Kidney epithelial cell (primary cell): Measurements from ENCODE around the gene ALKBH6. TPM values are rescaled to one million over a fixed set of nuclear protein-coding genes. Genes with fewer than 3 reads are reported as not detected.

Source experiments
- DNase-seq: peaks from one replicate; pipeline ENCODE4 v3.0.0-alpha.2; 2010; ENCODE audit warnings: low read depth
- H3K27me3 ChIP-seq: 2 replicates; pipeline ENCODE4 v1.6.0; 2011; ENCODE audit warnings: low read length; ENCODE audit not compliant: control insufficient read depth, insufficient read depth
- H3K36me3 ChIP-seq: 2 replicates; pipeline ENCODE4 v1.5.1; 2011; ENCODE audit warnings: low read length; ENCODE audit not compliant: control insufficient read depth, insufficient read depth
- H3K4me3 ChIP-seq: 2 replicates; pipeline ENCODE4 v1.5.1; 2011; ENCODE audit warnings: low read depth, mild to moderate bottlenecking, control low read depth, low read length
- CTCF ChIP-seq: IDR thresholded peaks from 2 replicates; pipeline ENCODE4 v1.5.1; 2011; ENCODE audit warnings: mild to moderate bottlenecking, moderate library complexity, low read length, control low read depth, inconsistent platforms; ENCODE audit not compliant: insufficient read depth, poor library complexity, severe bottlenecking
- total RNA-seq: library from RNA; depleted of rRNA; stranded (reverse); fragments of >200 nt; gene quantifications from 2 replicates; pipeline ENCODE4 v1.2.3, GENCODE V29; 2015

The ALKBH6 gene
- total RNA-seq, 1 donor from 2014 or later: 22.4 TPM

DNA sequence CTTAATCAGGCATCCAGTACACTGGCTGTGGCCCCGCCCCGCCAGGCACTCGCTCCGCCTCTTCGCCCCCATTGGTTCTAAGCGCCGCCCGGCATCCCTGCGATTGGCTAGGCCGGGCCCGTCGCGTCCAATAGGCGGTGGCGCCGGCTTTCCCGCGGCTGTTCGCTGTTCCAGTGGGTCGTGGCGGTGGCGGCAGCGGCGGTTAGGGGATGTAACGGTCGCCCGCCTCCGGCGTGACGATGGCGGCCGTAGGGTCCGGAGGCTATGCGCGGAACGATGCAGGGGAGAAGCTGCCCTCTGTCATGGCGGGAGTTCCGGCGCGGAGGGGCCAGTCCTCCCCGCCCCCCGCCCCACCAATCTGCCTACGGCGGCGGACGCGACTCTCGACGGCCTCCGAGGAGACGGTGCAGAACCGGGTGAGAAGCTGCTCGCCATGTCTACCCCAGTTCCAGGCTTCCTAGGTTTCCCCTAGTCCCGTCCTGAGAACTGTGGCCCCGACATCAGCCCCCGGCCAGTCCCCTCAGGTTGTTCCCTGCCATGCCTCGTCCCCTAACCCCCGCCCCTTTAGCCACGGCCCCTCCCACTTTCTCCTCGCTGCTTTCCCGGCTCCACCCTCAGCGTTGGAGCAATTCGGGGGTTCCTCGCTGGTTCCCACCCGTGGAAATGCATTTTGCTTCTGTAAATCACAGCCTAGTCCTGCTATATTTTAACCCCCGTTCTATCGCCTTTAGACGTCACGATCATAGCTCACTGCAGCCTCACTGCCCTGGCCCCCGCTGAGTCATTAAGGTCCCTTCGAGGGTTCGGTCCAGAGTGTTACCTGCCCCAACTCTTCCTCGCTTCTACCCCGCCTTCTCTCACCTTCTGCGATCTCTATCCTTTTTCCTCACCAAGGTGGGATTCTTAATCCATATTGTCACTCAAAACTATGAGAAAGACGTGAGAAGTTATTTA, 41.0 kb upstream of the ALKBH6 start, which contains the start of gene WDR62:
WDR62 (plus strand) TSS at position 165 of the 954 bp plus-strand sequence; CDS start at position 240, 75 bp downstream.
- H3K27me3 ChIP-seq: no peaks in the 10 kb centered on the region
- peak within 1 kb of the TSS; percentile 83 for H3K4me3 ChIP-seq
- DNase-seq: peak; percentile 54
- H3K36me3 ChIP-seq: no peaks in the 10 kb centered on the region
- no peak for TF ChIP-seq CTCF

DNA sequence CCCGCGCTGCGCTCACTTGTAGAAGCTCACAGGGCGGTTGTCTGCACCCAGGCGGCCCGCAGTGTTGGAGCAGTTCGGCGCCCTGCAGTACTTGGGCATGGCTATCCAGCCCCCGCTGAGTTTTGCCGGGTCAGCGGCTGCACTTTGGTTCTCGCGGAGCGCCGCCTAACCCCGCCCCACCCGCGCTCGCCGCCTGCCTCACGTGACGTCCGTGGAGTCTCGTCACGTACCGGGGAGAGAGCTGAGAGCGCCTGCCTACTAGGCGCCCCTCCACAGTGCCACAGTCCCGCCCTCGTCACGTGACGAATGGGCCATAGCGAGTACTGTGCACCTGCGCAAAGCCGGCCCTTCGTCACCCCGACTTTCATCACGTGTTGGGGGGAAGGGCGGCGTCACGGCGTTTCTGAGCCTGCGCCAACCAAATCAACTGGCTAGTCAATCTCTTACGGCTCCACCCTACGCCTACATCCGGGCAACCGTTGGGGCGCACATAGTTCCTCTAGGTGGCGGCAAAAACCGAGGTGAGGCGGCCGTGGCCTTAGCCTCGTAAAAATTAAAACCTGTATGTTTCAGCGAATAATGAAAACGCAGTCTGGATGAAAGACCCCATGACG, 40.2 kb upstream of the ALKBH6 start, which contains the start of gene THAP8:
THAP8 (minus strand) TSS at position 167 of the 614 bp plus-strand sequence; CDS start at position 99, 68 bp downstream.
- Histone ChIP-seq H3K36me3 (no peaks in the 10 kb centered on the region), H3K4me3 (peak within 1 kb of the TSS; percentile 83), H3K27me3 (no peaks in the 10 kb centered on the region)
- DNase-seq: peak; percentile 95
- TF ChIP-seq CTCF: peak; percentile 55

GRCh38 chr19:36051637-36052036, 37.6 kb upstream of the ALKBH6 start:
- Histone ChIP-seq H3K4me3 (no peak overlapping the region), H3K27me3 (no peaks in the 10 kb centered on the region), H3K36me3 (no peaks in the 10 kb centered on the region)
- no peak for DNase-seq
- no peak for TF ChIP-seq CTCF

- peak; percentile 69 for TF ChIP-seq CTCF
- H3K4me3 ChIP-seq: no peak overlapping the region
- H3K36me3 ChIP-seq: no peaks in the 10 kb centered on the region
- DNase-seq: no peak
- no peaks in the 10 kb centered on the region for H3K27me3 ChIP-seq
Measured at GRCh38 chr19:36051236-36051635, 37.2 kb upstream of the ALKBH6 start.

DNA sequence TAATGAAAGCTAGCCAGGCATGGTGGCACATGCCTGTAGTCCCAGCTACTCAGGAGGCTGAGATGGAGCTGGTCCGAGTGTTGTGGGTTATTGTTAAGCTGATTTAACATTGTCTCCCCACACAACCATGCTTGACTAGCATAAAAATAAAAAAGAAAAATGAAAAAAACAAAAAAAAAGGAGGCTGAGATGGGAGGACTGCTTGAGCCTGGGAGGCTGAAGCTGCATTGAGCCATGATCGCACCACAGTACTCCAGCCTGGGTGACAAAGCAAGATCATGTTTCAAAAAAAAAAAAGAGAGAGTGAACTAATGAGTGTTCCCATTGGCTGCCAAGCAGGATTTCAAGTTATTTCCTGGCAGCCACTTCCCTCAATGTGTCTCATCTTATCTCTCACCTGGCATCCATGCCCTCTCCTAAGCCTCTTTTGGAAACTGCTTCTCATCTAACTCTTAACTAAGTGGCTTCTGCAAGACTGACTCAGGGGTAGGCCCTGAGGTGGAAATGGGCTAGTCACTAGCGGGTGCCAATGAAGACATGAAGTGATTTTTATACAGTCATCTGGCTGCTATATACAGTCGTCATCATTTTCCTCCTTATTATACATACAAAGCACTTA, 35.2 kb upstream of the ALKBH6 start:
- no peak for TF ChIP-seq CTCF
- Histone ChIP-seq H3K27me3 (no peaks in the 10 kb centered on the region), H3K4me3 (no peak overlapping the region), H3K36me3 (no peaks in the 10 kb centered on the region)
- no peak for DNase-seq
